Neural cell (in vitro differentiated cells): ENCODE data around the gene EPB41L5. TPM values are rescaled to one million over a fixed set of nuclear protein-coding genes. Genes with fewer than 3 reads are reported as not detected.
"Not testable (repeated sequence)": the region's sequence is repeated elsewhere in the genome, so short reads cannot be mapped to it uniquely, and the experiment has no call there.

Source experiments
- H2AFZ ChIP-seq: fragments of 200-600, 300-800 bp; sonication (generic), shearing (Covaris generic); 2 replicates; pipeline ENCODE4 v1.6.0; 2014; ENCODE audit warnings: low read depth, mild to moderate bottlenecking, antibody characterized with exemption, low read length, moderate library complexity
- H3F3A ChIP-seq: fragments of 200-600 bp; shearing (Covaris generic); 2 replicates; pipeline ENCODE4 v1.6.1; 2016; ENCODE audit warnings: mild to moderate bottlenecking, moderate library complexity, mixed read lengths, antibody characterized with exemption, low read length; ENCODE audit not compliant: insufficient read depth, poor library complexity, severe bottlenecking
- H3K27ac ChIP-seq: fragments of 200-600, 300-800 bp; sonication (generic), shearing (Covaris generic); 2 replicates; pipeline ENCODE4 v1.5.1; 2014; ENCODE audit warnings: mild to moderate bottlenecking, low read length, moderate library complexity
- H3K27me3 ChIP-seq: fragments of 300-800, 200-600 bp; sonication (generic), shearing (Covaris generic); 2 replicates; pipeline ENCODE4 v1.6.0; 2014; ENCODE audit warnings: mild to moderate bottlenecking, low read depth, low read length, moderate library complexity; ENCODE audit not compliant: insufficient read depth
- H3K36me3 ChIP-seq: fragments of 300-800, 200-600 bp; sonication (generic), shearing (Covaris generic); 2 replicates; pipeline ENCODE4 v1.5.1; 2014; ENCODE audit warnings: mild to moderate bottlenecking, antibody characterized with exemption, low read length, moderate library complexity; ENCODE audit not compliant: insufficient read depth
- H3K4me2 ChIP-seq: fragments of 300-800, 200-600 bp; sonication (generic), shearing (Covaris generic); 2 replicates; pipeline ENCODE4 v1.6.0; 2014; ENCODE audit warnings: mild to moderate bottlenecking, low read length
- H3K4me3 ChIP-seq: fragments of 300-800, 200-600 bp; sonication (generic), shearing (Covaris generic); 2 replicates; pipeline ENCODE4 v1.5.1; 2014; ENCODE audit warnings: mild to moderate bottlenecking, low read length, moderate library complexity
- H3K79me2 ChIP-seq: fragments of 200-600 bp; shearing (Covaris generic); replicated peaks from 2 replicates; pipeline ENCODE4 v1.6.0; 2014; ENCODE audit warnings: mild to moderate bottlenecking, low read length, moderate library complexity; ENCODE audit not compliant: insufficient read depth
- H3K9ac ChIP-seq: fragments of 300-800, 200-600 bp; sonication (generic), shearing (Covaris generic); 2 replicates; pipeline ENCODE4 v1.6.1; 2016; ENCODE audit warnings: mild to moderate bottlenecking, low read length, mixed read lengths
- H3K9me2 ChIP-seq: fragments of 200-600 bp; shearing (Covaris generic); 2 replicates; pipeline ENCODE4 v1.6.1; 2016; ENCODE audit warnings: mild to moderate bottlenecking, low read length, mixed read lengths; ENCODE audit not compliant: insufficient read depth
- H3K9me3 ChIP-seq: fragments of 200-600, 300-800 bp; sonication (generic), shearing (Covaris generic); 2 replicates; pipeline ENCODE4 v1.6.1; 2016; ENCODE audit warnings: mild to moderate bottlenecking, mixed run types, low read length, moderate library complexity, mixed read lengths
- H4K20me1 ChIP-seq: fragments of 200-600 bp; shearing (Covaris generic); 2 replicates; pipeline ENCODE4 v1.6.1; 2016; ENCODE audit warnings: mild to moderate bottlenecking, mixed run types; ENCODE audit not compliant: insufficient read depth
- CTCF ChIP-seq: fragments of 450-650 bp; IDR thresholded peaks from 2 replicates; pipeline ENCODE4 v1.5.1; 2014; ENCODE audit warnings: antibody characterized with exemption, mild to moderate bottlenecking, moderate library complexity; ENCODE audit not compliant: poor library complexity, severe bottlenecking
- EP300 ChIP-seq: fragments of 450-650 bp; conservative IDR thresholded peaks from 2 replicates; pipeline ENCODE4 v1.6.1; 2014; ENCODE audit warnings: antibody characterized with exemption, mild to moderate bottlenecking, moderate library complexity; ENCODE audit not compliant: poor library complexity, severe bottlenecking
- EZH2 ChIP-seq: fragments of 200-600, 300-800 bp; shearing (Covaris generic), sonication (generic); IDR thresholded peaks from 2 replicates; pipeline ENCODE4 v1.6.1; 2014; ENCODE audit warnings: antibody characterized with exemption, low read length, borderline replicate concordance, mild to moderate bottlenecking; ENCODE audit not compliant: insufficient read depth, poor library complexity, severe bottlenecking
- MXI1 ChIP-seq: fragments of 450-650 bp; conservative IDR thresholded peaks from 2 replicates; pipeline ENCODE4 v1.6.1; 2014; ENCODE audit warnings: antibody characterized with exemption, mild to moderate bottlenecking; ENCODE audit not compliant: poor library complexity, severe bottlenecking
- POLR2AphosphoS5 ChIP-seq: IDR thresholded peaks from 2 replicates; pipeline ENCODE4 v1.6.1; 2012
- RAD21 ChIP-seq: fragments of 450-650 bp; conservative IDR thresholded peaks from 2 replicates; pipeline ENCODE4 v1.6.1; 2014; ENCODE audit warnings: antibody characterized with exemption, mild to moderate bottlenecking, moderate library complexity
- REST ChIP-seq: IDR thresholded peaks from 2 replicates; pipeline ENCODE4 v1.6.1; 2012; ENCODE audit warnings: borderline replicate concordance
- SMC3 ChIP-seq: fragments of 450-650 bp; conservative IDR thresholded peaks from 2 replicates; pipeline ENCODE4 v1.6.1; 2014; ENCODE audit warnings: antibody characterized with exemption, mild to moderate bottlenecking, moderate library complexity; ENCODE audit not compliant: poor library complexity
- TAF1 ChIP-seq: IDR thresholded peaks from 2 replicates; pipeline ENCODE4 v1.6.1; 2012; ENCODE audit warnings: low read depth
- polyA plus RNA-seq: library from polyadenylated mRNA; depleted of rRNA; stranded (reverse); fragments of >200 nt; gene quantifications from 2 replicates; pipeline ENCODE4 v1.2.3, GENCODE V29; 2014

Gene EPB41L5
- polyA plus RNA-seq, 1 donor from 2014 or later = 32.9 TPM

GRCh38 chr2:120150040-120150482 lies 137.2 kb downstream of the EPB41L5 start:
- no peak overlapping the region for H2AFZ ChIP-seq
- H4K20me1 ChIP-seq = no peaks in the 10 kb centered on the region
- no peaks in the 10 kb centered on the region for H3K9me2 ChIP-seq
- TF ChIP-seq CTCF (no peak), EZH2 (no peak), RAD21 (no peak), SMC3 (no peak), EP300 (no peak), POLR2AphosphoS5 (no peak), MXI1 (no peak), REST (no peak), TAF1 (no peak)
- H3F3A ChIP-seq = no peaks in the 10 kb centered on the region
- no peaks in the 10 kb centered on the region for H3K79me2 ChIP-seq
- no peak overlapping the region for H3K4me2 ChIP-seq
- no peaks in the 10 kb centered on the region for H3K27me3 ChIP-seq
- H3K9me3 ChIP-seq = peaks cover 5% of the 10 kb centered on the region
- no peak overlapping the region for H3K9ac ChIP-seq
- peaks cover 17% of the 10 kb centered on the region for H3K36me3 ChIP-seq
- H3K4me3 ChIP-seq = no peak overlapping the region
- no peak overlapping the region for H3K27ac ChIP-seq

GRCh38 chr2:120155308-120155707 lies 142.4 kb downstream of the EPB41L5 start:
- H4K20me1 ChIP-seq = no peaks in the 10 kb centered on the region
- H3K9ac ChIP-seq = no peak overlapping the region
- no peaks in the 10 kb centered on the region for H3K79me2 ChIP-seq
- H3K4me3 ChIP-seq = no peak overlapping the region
- H2AFZ ChIP-seq = no peak overlapping the region
- peaks cover 9% of the 10 kb centered on the region for H3K9me3 ChIP-seq
- H3K36me3 ChIP-seq = peaks cover 8% of the 10 kb centered on the region
- H3K9me2 ChIP-seq = no peaks in the 10 kb centered on the region
- TF ChIP-seq POLR2AphosphoS5 (no peak), RAD21 (no peak), REST (no peak)
- H3K27ac ChIP-seq = no peak overlapping the region
- H3F3A ChIP-seq = no peaks in the 10 kb centered on the region
- no peak overlapping the region for H3K4me2 ChIP-seq
- no peaks in the 10 kb centered on the region for H3K27me3 ChIP-seq

GRCh38 chr2:120158658-120159057 lies 145.8 kb downstream of the EPB41L5 start:
- not testable (repeated sequence) for H3K9me3 ChIP-seq, H3K4me2 ChIP-seq, H3K4me3 ChIP-seq, H3K27me3 ChIP-seq, H3K79me2 ChIP-seq, H3F3A ChIP-seq, H3K9ac ChIP-seq, H3K36me3 ChIP-seq, H4K20me1 ChIP-seq, H2AFZ ChIP-seq, H3K9me2 ChIP-seq, H3K27ac ChIP-seq
